K562 (cell line): Measurements from ENCODE around the gene F11R. TPM values are rescaled to one million over a fixed set of nuclear protein-coding genes. Genes with fewer than 3 reads are reported as not detected.

Experiments
- BCLAF1 ChIP-seq, 2 experiments: fragments of 450-650 bp in 1 of 2; IDR thresholded peaks; 2 replicates each; pipeline ENCODE4 v1.6.1; 2011 to 2017; ENCODE audit warnings: low read depth in 2 of 2, antibody characterized with exemption in 1 of 2, borderline replicate concordance in 1 of 2, low read length in 1 of 2, mild to moderate bottlenecking in 1 of 2, mixed read lengths in 1 of 2; ENCODE audit not compliant: control insufficient read depth in 1 of 2
- CBFB ChIP-seq: sonication (generic); formaldehyde crosslinking; IDR thresholded peaks from 2 replicates; pipeline ENCODE4 v1.4.0; 2020; ENCODE audit warnings: mild to moderate bottlenecking, missing genetic modification reagents
- CC2D1A ChIP-seq: fragments of 450-650 bp; IDR thresholded peaks from 2 replicates; pipeline ENCODE4 v1.6.1; 2017; ENCODE audit warnings: mild to moderate bottlenecking
- ETV6 ChIP-seq, 3 experiments: fragments of 150-350 bp in 1 of 3; sonication (generic) in 1 of 3; formaldehyde crosslinking in 1 of 3; IDR thresholded peaks; 2 replicates each; pipeline versions ENCODE4 v1.6.1 to v1.8.0; 2014 to 2022; ENCODE audit warnings: borderline replicate concordance in 2 of 3, low read depth in 2 of 3, antibody characterized with exemption in 1 of 3, low read length in 1 of 3, mild to moderate bottlenecking in 1 of 3, missing genetic modification reagents in 1 of 3
- GATAD2A ChIP-seq: fragments of 450-650 bp; IDR thresholded peaks from 2 replicates; pipeline ENCODE4 v1.6.1; 2017
- HDAC8 ChIP-seq: fragments of 450-650 bp; IDR thresholded peaks from 2 replicates; pipeline ENCODE4 v1.6.1; 2016; ENCODE audit warnings: mild to moderate bottlenecking, missing genetic modification characterization, moderate library complexity, missing compliant biosample characterization
- IFI16 ChIP-seq: fragments of 250-450 bp; sonication (Bioruptor Pico); IDR thresholded peaks from 2 replicates; pipeline ENCODE4 v2.1.2; 2022; ENCODE audit warnings: mild to moderate bottlenecking, inconsistent platforms
- NFATC3 ChIP-seq: fragments of 450-650 bp; IDR thresholded peaks from 2 replicates; pipeline ENCODE4 v1.6.1; 2017; ENCODE audit warnings: mild to moderate bottlenecking
- NRF1 ChIP-seq, 2 experiments: fragments of 450-650 bp; IDR thresholded peaks in 1 of 2; conservative IDR thresholded peaks in 1 of 2; 2 replicates each; pipeline ENCODE4 v1.6.1; 2014; ENCODE audit warnings: mild to moderate bottlenecking in 2 of 2
- STAT5A ChIP-seq: IDR thresholded peaks from 2 replicates; pipeline ENCODE4 v1.6.1; 2012; ENCODE audit warnings: low read length, inconsistent platforms, borderline replicate concordance
- U2AF2 ChIP-seq: fragments of 200-400 bp; formaldehyde crosslinking; optimal IDR thresholded peaks from 2 replicates; pipeline ENCODE3; 2017; ENCODE audit warnings: low read depth, mild to moderate bottlenecking, low read length
- YY1 ChIP-seq, 3 experiments: IDR thresholded peaks; 2 replicates each; pipeline ENCODE4 v1.6.1; 2011; ENCODE audit warnings: low read length in 2 of 3, mild to moderate bottlenecking in 2 of 3, moderate library complexity in 2 of 3, borderline replicate concordance in 1 of 3, control low read depth in 1 of 3, low read depth in 1 of 3; ENCODE audit not compliant: insufficient read depth in 3 of 3, insufficient replicate concordance in 2 of 3, control insufficient read depth in 1 of 3, insufficient read length in 1 of 3; ENCODE audit errors: extremely low read depth in 1 of 3
- ZBTB49 ChIP-seq: sonication (generic); formaldehyde crosslinking; IDR thresholded peaks from 2 replicates; pipeline ENCODE4 v1.8.0; 2022; ENCODE audit warnings: missing genetic modification reagents, mild to moderate bottlenecking, borderline replicate concordance
- ZNF584 ChIP-seq: fragments of 200-800 bp; sonication (Bioruptor generic); IDR thresholded peaks from 2 replicates; pipeline ENCODE4 v1.6.1; 2016; ENCODE audit warnings: low read depth, mild to moderate bottlenecking, missing genetic modification characterization, missing compliant biosample characterization
- ZNF77 ChIP-seq: fragments of 250-450 bp; sonication (Bioruptor Pico); IDR thresholded peaks from 2 replicates; pipeline ENCODE4 v1.5.0; 2020
- polyA plus RNA-seq, 8 experiments: library from polyadenylated mRNA; depleted of rRNA in 4 of 8; stranded (reverse) in 5 of 8; unstranded in 3 of 8; fragments of >200 nt; fragmentation: Nextera tagmentation in 2 of 8; fragmentation: Illumina TruSeq in 1 of 8; extraction: Ambion mirVana in 2 of 8; extraction: Trizol in 1 of 8; gene quantifications; 2 replicates each; pipeline versions ENCODE4 v1.2.1 to v1.2.3, GENCODE V29; 2011 to 2014; ENCODE audit warnings: inconsistent platforms in 1 of 8, missing spikeins in 1 of 8
- total RNA-seq, 7 experiments: library from RNA; depleted of rRNA in 6 of 7; stranded (reverse); fragments of >200 nt in 6 of 7; fragmentation: Illumina TruSeq in 2 of 7; extraction: Trizol in 2 of 7; gene quantifications; 2 replicates each; pipeline versions ENCODE4 v1.2.1 to v1.2.3, GENCODE V29; 2011 to 2021; ENCODE audit warnings: low replicate concordance in 1 of 7
- TF ChIP-seq, protein P1 (sequence below): fragments of 450-650 bp; formaldehyde crosslinking; IDR thresholded peaks from 2 replicates; pipeline ENCODE4 v1.4.0; 2020; ENCODE audit warnings: mild to moderate bottlenecking, mixed read lengths
- TF ChIP-seq, protein P2 (sequence below): fragments of 250-450 bp; sonication (Bioruptor Pico); IDR thresholded peaks from 2 replicates; pipeline ENCODE4 v1.4.0; 2020

F11R gene
- total and polyA plus RNA-seq, 9 of the 15 experiments (the other 6 are each of a cell fraction or from before 2014, with no cell fraction given): 27.4 to 187 (median 52.5) TPM

DNA sequence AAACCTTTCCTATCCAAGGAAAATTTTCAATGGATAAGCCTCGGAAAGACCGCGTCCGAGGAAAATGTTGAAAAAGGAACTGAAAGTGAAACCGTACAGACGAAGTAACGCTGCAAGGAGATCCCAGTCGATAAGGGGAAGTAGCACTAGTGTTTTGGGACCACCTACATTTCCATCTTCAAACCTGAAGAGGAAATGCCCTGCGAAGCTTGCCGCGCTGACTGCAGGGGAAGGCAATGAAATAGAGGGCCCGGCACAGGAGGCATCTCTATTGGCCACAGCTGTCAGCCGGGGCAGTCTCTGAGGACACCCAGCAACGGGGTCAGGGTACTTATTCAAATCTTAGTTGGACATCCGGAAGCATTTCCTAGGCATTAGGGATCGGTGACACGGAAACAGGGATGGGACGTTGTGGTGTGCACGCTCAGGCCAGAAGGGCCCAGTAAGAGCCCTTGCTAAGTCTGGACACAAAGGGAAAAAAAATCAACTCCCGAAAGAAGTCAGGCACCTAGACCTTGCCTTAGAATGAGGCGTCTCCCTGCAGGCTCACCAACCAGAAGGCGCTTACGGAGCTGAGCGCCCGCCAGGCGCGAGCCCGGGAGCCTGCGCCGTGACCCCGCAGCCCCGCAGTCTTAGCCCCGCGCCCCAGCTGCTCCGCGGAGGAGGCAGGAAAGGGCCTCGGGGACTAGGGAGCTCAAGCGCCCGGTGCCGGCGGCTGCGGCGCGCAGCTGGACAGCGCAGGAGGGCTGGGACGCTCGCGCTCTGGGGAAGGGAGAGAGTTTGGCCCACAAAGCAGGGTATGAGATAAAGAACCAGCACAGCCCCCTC, 24.2 kb upstream of the F11R start (continued):
- TF ChIP-seq, protein P1, sequence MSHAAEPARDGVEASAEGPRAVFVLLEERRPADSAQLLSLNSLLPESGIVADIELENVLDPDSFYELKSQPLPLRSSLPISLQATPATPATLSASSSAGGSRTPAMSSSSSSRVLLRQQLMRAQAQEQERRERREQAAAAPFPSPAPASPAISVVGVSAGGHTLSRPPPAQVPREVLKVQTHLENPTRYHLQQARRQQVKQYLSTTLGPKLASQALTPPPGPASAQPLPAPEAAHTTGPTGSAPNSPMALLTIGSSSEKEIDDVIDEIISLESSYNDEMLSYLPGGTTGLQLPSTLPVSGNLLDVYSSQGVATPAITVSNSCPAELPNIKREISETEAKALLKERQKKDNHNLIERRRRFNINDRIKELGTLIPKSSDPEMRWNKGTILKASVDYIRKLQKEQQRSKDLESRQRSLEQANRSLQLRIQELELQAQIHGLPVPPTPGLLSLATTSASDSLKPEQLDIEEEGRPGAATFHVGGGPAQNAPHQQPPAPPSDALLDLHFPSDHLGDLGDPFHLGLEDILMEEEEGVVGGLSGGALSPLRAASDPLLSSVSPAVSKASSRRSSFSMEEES (CRISPR knock-in tag): no peak
- no peak for TF ChIP-seq IFI16 (CRISPR knock-in tag)
- no peak for TF ChIP-seq ZBTB49
- no peak for TF ChIP-seq STAT5A
- no peak for TF ChIP-seq GATAD2A
- no peak for TF ChIP-seq YY1 (IDR thresholded peaks at IDR 0.05; ENCODE audit: borderline replicate concordance in 1 of 3, control insufficient read depth in 1 of 3, extremely low read depth in 1 of 3, insufficient read depth in 3 of 3, insufficient read length in 1 of 3, insufficient replicate concordance in 2 of 3, low read depth in 1 of 3, low read length in 2 of 3)
- no peak for TF ChIP-seq CC2D1A
- TF ChIP-seq CBFB (CRISPR knock-in tag): no peak
- no peak for TF ChIP-seq NFATC3
- peak in 1 of 2 experiments; percentile 71; a peak in 2 of 4 replicates for TF ChIP-seq NRF1 (conservative IDR thresholded peaks at IDR 0.05 in 1 of 2, IDR thresholded peaks at IDR 0.05 in 1 of 2)
- TF ChIP-seq, protein P2, sequence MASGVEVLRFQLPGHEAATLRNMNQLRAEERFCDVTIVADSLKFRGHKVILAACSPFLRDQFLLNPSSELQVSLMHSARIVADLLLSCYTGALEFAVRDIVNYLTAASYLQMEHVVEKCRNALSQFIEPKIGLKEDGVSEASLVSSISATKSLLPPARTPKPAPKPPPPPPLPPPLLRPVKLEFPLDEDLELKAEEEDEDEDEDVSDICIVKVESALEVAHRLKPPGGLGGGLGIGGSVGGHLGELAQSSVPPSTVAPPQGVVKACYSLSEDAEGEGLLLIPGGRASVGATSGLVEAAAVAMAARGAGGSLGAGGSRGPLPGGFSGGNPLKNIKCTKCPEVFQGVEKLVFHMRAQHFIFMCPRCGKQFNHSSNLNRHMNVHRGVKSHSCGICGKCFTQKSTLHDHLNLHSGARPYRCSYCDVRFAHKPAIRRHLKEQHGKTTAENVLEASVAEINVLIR: no peak
- no peak for TF ChIP-seq HDAC8 (tag)
- TF ChIP-seq BCLAF1 (IDR thresholded peaks at IDR 0.05; ENCODE audit: borderline replicate concordance in 1 of 2, control insufficient read depth in 1 of 2, low read depth in 2 of 2, low read length in 1 of 2): no peak
- no peak for TF ChIP-seq ZNF584 (CRISPR knock-in tag)
- TF ChIP-seq ETV6 (IDR thresholded peaks at IDR 0.05; ENCODE audit: borderline replicate concordance in 1 of 2, low read depth in 2 of 2, low read length in 1 of 2): 0 out of 4 replicates have a peak, but pooled peaks of 1 of the 2 experiments have one; percentile 28
- TF ChIP-seq ETV6 (CRISPR knock-in tag; IDR thresholded peaks at IDR 0.05; ENCODE audit: borderline replicate concordance): no peak
- TF ChIP-seq U2AF2: no peak
- TF ChIP-seq ZNF77 (CRISPR knock-in tag): no peak
